HepG2 (cell line): ENCODE measurements around the gene EYA3. TPM values are rescaled to one million over a fixed set of nuclear protein-coding genes. Genes with fewer than 3 reads are reported as not detected.

ENCODE experiments used
- ATAC-seq: fragments of 200-7000 bp; cut with Tn5 transposase; 3 replicates; pipeline ENCODE4 v1.9.1; 2020; ENCODE audit warnings: mild to moderate bottlenecking, moderate library complexity
- BruUV-seq: library from RNA; stranded (reverse); fragments of 400-500 nt; replicated peaks from 2 replicates; lab custom pipeline; 2021; lab: Mats Ljungman, UMichigan
- CTCF ChIA-PET: fragments of 300-600 bp; formaldehyde crosslinking; extraction: SDS; loops from one replicate; lab custom pipeline; 2021; ENCODE audit warnings: low total read pairs, inconsistent platforms, low intra/inter-chr PET ratio; lab: Yijun Ruan, JAX
- POLR2A ChIA-PET: fragments of 350-600 bp; sonication (Branson Sonifier 250); formaldehyde crosslinking; loops from one replicate; lab custom pipeline; 2020; ENCODE audit warnings: antibody characterized with exemption, inconsistent platforms; lab: Yijun Ruan, JAX
- DNase-seq: peaks from one replicate; pipeline ENCODE4 v3.0.0-alpha.2; 2015; ENCODE audit warnings: low spot score
- FAIRE-seq: peaks from 3 replicates; lab custom pipeline; 2011; peaks lifted over from hg19 to GRCh38; lab: Jason Lieb, UNC
- H2AFZ ChIP-seq: one replicate; pipeline ENCODE4 v1.6.1; 2011; ENCODE audit warnings: low read length, inconsistent platforms
- H3K27ac ChIP-seq: fragments of 300-600 bp; 3 replicates; pipeline ENCODE4 v1.8.0; 2011; ENCODE audit warnings: mixed run types, mild to moderate bottlenecking, mixed read lengths, low read length, inconsistent platforms; ENCODE audit not compliant: insufficient read depth; ENCODE audit errors: extremely low read length
- H3K27me3 ChIP-seq, 2 experiments: fragments of 200-600 bp in 1 of 2; 2 replicates in 1 of 2; 3 replicates in 1 of 2; pipeline versions ENCODE4 v1.6.0 to v1.8.0; 2011; ENCODE audit warnings: low read length in 2 of 2, mild to moderate bottlenecking in 2 of 2, moderate library complexity in 2 of 2, inconsistent platforms in 1 of 2; ENCODE audit not compliant: insufficient read depth in 2 of 2, control insufficient read depth in 1 of 2
- H3K36me3 ChIP-seq, 2 experiments: fragments of 200-600 bp in 1 of 2; replicated peaks in 1 of 2; 2 replicates in 1 of 2; 3 replicates in 1 of 2; pipeline versions ENCODE4 v1.5.1 to v1.8.0; 2011; ENCODE audit warnings: low read length in 2 of 2, inconsistent platforms in 1 of 2; ENCODE audit not compliant: insufficient read depth in 2 of 2, control insufficient read depth in 1 of 2
- H3K4me1 ChIP-seq: 2 replicates; pipeline ENCODE4 v1.5.1; 2012; ENCODE audit warnings: low read length, inconsistent platforms; ENCODE audit not compliant: insufficient read depth
- H3K4me2 ChIP-seq: 2 replicates; pipeline ENCODE4 v1.6.0; 2011; ENCODE audit warnings: low read depth, low read length, inconsistent platforms
- H3K4me3 ChIP-seq, 3 experiments: fragments of 200-600 bp in 1 of 3; sonication (generic), shearing (Covaris generic) in 1 of 3; replicated peaks in 1 of 3; 2 replicates each; pipeline ENCODE4 v1.5.1; 2011 to 2016; ENCODE audit warnings: low read length in 3 of 3, inconsistent platforms in 2 of 3, low read depth in 2 of 3, mild to moderate bottlenecking in 2 of 3, control low read depth in 1 of 3, mixed read lengths in 1 of 3; ENCODE audit not compliant: insufficient read depth in 1 of 3
- H3K79me2 ChIP-seq: one replicate; pipeline ENCODE4 v1.6.1; 2011; ENCODE audit warnings: low read length, inconsistent platforms; ENCODE audit not compliant: insufficient read depth
- H3K9ac ChIP-seq: 2 replicates; pipeline ENCODE4 v1.6.0; 2011; ENCODE audit warnings: mild to moderate bottlenecking, low read depth, low read length, inconsistent platforms; ENCODE audit not compliant: insufficient read depth
- H3K9me3 ChIP-seq: 2 replicates; pipeline ENCODE4 v1.5.1; 2012; ENCODE audit warnings: mild to moderate bottlenecking, low read length
- H4K20me1 ChIP-seq: 2 replicates; pipeline ENCODE4 v1.6.0; 2011; ENCODE audit warnings: inconsistent platforms, mild to moderate bottlenecking, low read length, moderate library complexity; ENCODE audit not compliant: insufficient read depth
- AGO1 ChIP-seq: fragments of 200-400 bp; formaldehyde crosslinking; IDR thresholded peaks from 2 replicates; pipeline ENCODE4 v1.6.1; 2017; ENCODE audit warnings: mild to moderate bottlenecking, low read depth, low read length, moderate library complexity; ENCODE audit not compliant: poor library complexity, severe bottlenecking
- ARNT ChIP-seq: fragments of 450-650 bp; IDR thresholded peaks from 2 replicates; pipeline ENCODE4 v1.6.1; 2017
- ELK4 ChIP-seq: sonication (generic); formaldehyde crosslinking; IDR thresholded peaks from 2 replicates; pipeline ENCODE4 v1.9.0; 2021; ENCODE audit warnings: missing genetic modification reagents, borderline replicate concordance
- SNRNP70 ChIP-seq: fragments of 200-400 bp; formaldehyde crosslinking; IDR thresholded peaks from 2 replicates; pipeline ENCODE4 v1.6.1; 2017; ENCODE audit warnings: mild to moderate bottlenecking, low read depth, low read length, moderate library complexity
- TAF1 ChIP-seq: sonication (generic); formaldehyde crosslinking; IDR thresholded peaks from 2 replicates; pipeline ENCODE4 v1.4.0; 2020; ENCODE audit warnings: missing genetic modification reagents
- TEAD3 ChIP-seq: optimal IDR thresholded peaks from 2 replicates; pipeline ENCODE3; 2016; ENCODE audit warnings: borderline replicate concordance
- ZFP36L2 ChIP-seq: sonication (generic); formaldehyde crosslinking; IDR thresholded peaks from 2 replicates; pipeline ENCODE4 v1.4.0; 2020; ENCODE audit warnings: missing genetic modification reagents
- ZFP82 ChIP-seq: sonication (generic); formaldehyde crosslinking; IDR thresholded peaks from 2 replicates; pipeline ENCODE4 v1.5.1; 2020; ENCODE audit warnings: mild to moderate bottlenecking, missing genetic modification reagents, borderline replicate concordance
- ZNF24 ChIP-seq: fragments of 450-650 bp; IDR thresholded peaks from 2 replicates; pipeline ENCODE4 v1.6.1; 2017; ENCODE audit warnings: antibody characterized with exemption, mild to moderate bottlenecking
- ZNF350 ChIP-seq: sonication (generic); formaldehyde crosslinking; IDR thresholded peaks from 2 replicates; pipeline ENCODE4 v1.4.0; 2020; ENCODE audit warnings: mild to moderate bottlenecking, low read depth, missing genetic modification reagents, borderline replicate concordance
- ZNF564 ChIP-seq: sonication (generic); formaldehyde crosslinking; IDR thresholded peaks from 2 replicates; pipeline ENCODE4 v1.8.1; 2023; ENCODE audit warnings: mild to moderate bottlenecking, missing genetic modification reagents
- WGBS: methylation state at CpG from one replicate; pipeline ENCODE4 v1.1.6; 2017; ENCODE audit warnings: low lambda C conversion rate; 5-methylcytosine and 5-hydroxymethylcytosine counted together
- in situ Hi-C: cut with HindIII; loops from 2 replicates; pipeline ENCODE4 v1.10.0; 2017; ENCODE audit warnings: low pct_unique_long_range_greater_than_20kb; ENCODE audit not compliant: extremely low pct_ligation_motif_present
- intact Hi-C: fragments of 100-400 bp; cut with micrococcal nuclease; formaldehyde crosslinking; loops from one replicate; pipeline ENCODE4 v1.10.0; 2022; ENCODE audit not compliant: unreplicated experiment
- polyA plus RNA-seq, 8 experiments: library from polyadenylated mRNA; depleted of rRNA in 3 of 8; stranded (reverse) in 7 of 8; unstranded in 1 of 8; fragments of >200 nt; fragmentation: Illumina TruSeq in 4 of 8; extraction: Trizol in 4 of 8; gene quantifications; 2 replicates each; pipeline versions ENCODE4 v1.2.1 to v1.2.3, GENCODE V29; 2011 to 2016; ENCODE audit warnings: low read depth in 4 of 8, missing spikeins in 1 of 8, mixed read lengths in 1 of 8; ENCODE audit not compliant: insufficient read depth in 1 of 8
- total RNA-seq, 5 experiments: library from RNA; depleted of rRNA; stranded (reverse); fragments of >200 nt; fragmentation: Illumina TruSeq; extraction: Trizol; gene quantifications; 2 replicates each; pipeline ENCODE4 v1.2.3, GENCODE V29; 2016; ENCODE audit warnings: low read depth in 1 of 5
- TF ChIP-seq, protein P1 (sequence below): IDR thresholded peaks from 2 replicates; pipeline ENCODE4 v1.6.1; 2016; ENCODE audit warnings: missing compliant biosample characterization, missing genetic modification reagents, borderline replicate concordance
- TF ChIP-seq, protein P2 (sequence below): sonication (generic); formaldehyde crosslinking; IDR thresholded peaks from 2 replicates; pipeline ENCODE4 v1.8.0; 2022; ENCODE audit warnings: mild to moderate bottlenecking, missing genetic modification reagents; ENCODE audit not compliant: insufficient replicate concordance
- TF ChIP-seq, protein P3 (sequence below): sonication (generic); formaldehyde crosslinking; IDR thresholded peaks from 2 replicates; pipeline ENCODE4 v1.8.0; 2022; ENCODE audit warnings: missing genetic modification reagents, mild to moderate bottlenecking, borderline replicate concordance
- TF ChIP-seq, protein P4 (sequence below): sonication (generic); formaldehyde crosslinking; IDR thresholded peaks from 2 replicates; pipeline ENCODE4 v1.4.0; 2020; ENCODE audit warnings: mild to moderate bottlenecking, missing genetic modification reagents

The EYA3 gene
- total and polyA plus RNA-seq, 2 of the 13 experiments (the other 11 are each of a cell fraction or from before 2014, with no cell fraction given): 13.9 to 19.7 TPM

GRCh38 chr1:28127617-28128257 lies 39.3 kb upstream of the EYA3 start:
- ATAC-seq (no peak), FAIRE-seq (no peak), DNase-seq (no peak)
- no TSS peak for BruUV-seq
- H3K79me2 ChIP-seq: no peaks in the 10 kb centered on the region
- no peaks in the 10 kb centered on the region for H3K36me3 ChIP-seq
- no peak overlapping the region for H3K4me3 ChIP-seq
- TF ChIP-seq TAF1 (CRISPR knock-in tag) (no peak), ELK4 (CRISPR knock-in tag) (no peak), ZNF564 (CRISPR knock-in tag) (no peak), AGO1 (no peak), ZNF350 (CRISPR knock-in tag) (no peak), SNRNP70 (no peak), ZFP36L2 (no peak), ZNF24 (no peak), ZFP82 (CRISPR knock-in tag) (no peak), ARNT (no peak), TEAD3 (CRISPR knock-in tag) (no peak)
- TF ChIP-seq, protein P1, sequence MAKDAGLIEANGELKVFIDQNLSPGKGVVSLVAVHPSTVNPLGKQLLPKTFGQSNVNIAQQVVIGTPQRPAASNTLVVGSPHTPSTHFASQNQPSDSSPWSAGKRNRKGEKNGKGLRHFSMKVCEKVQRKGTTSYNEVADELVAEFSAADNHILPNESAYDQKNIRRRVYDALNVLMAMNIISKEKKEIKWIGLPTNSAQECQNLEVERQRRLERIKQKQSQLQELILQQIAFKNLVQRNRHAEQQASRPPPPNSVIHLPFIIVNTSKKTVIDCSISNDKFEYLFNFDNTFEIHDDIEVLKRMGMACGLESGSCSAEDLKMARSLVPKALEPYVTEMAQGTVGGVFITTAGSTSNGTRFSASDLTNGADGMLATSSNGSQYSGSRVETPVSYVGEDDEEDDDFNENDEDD (CRISPR knock-in tag): no peak
- TF ChIP-seq, protein P2, sequence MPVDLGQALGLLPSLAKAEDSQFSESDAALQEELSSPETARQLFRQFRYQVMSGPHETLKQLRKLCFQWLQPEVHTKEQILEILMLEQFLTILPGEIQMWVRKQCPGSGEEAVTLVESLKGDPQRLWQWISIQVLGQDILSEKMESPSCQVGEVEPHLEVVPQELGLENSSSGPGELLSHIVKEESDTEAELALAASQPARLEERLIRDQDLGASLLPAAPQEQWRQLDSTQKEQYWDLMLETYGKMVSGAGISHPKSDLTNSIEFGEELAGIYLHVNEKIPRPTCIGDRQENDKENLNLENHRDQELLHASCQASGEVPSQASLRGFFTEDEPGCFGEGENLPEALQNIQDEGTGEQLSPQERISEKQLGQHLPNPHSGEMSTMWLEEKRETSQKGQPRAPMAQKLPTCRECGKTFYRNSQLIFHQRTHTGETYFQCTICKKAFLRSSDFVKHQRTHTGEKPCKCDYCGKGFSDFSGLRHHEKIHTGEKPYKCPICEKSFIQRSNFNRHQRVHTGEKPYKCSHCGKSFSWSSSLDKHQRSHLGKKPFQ (CRISPR knock-in tag): no peak
- TF ChIP-seq, protein P3, sequence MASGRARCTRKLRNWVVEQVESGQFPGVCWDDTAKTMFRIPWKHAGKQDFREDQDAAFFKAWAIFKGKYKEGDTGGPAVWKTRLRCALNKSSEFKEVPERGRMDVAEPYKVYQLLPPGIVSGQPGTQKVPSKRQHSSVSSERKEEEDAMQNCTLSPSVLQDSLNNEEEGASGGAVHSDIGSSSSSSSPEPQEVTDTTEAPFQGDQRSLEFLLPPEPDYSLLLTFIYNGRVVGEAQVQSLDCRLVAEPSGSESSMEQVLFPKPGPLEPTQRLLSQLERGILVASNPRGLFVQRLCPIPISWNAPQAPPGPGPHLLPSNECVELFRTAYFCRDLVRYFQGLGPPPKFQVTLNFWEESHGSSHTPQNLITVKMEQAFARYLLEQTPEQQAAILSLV (CRISPR knock-in tag): no peak
- TF ChIP-seq, protein P4, sequence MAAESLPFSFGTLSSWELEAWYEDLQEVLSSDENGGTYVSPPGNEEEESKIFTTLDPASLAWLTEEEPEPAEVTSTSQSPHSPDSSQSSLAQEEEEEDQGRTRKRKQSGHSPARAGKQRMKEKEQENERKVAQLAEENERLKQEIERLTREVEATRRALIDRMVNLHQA (CRISPR knock-in tag): no peak
- intact Hi-C loops (no loop called here), in situ Hi-C loops (no loop called here)
- no peak overlapping the region for H3K9ac ChIP-seq
- H2AFZ ChIP-seq: no peak overlapping the region
- no peak overlapping the region for H3K27ac ChIP-seq
- H4K20me1 ChIP-seq: no peaks in the 10 kb centered on the region
- POLR2A ChIA-PET: no interaction called here
- no peaks in the 10 kb centered on the region for H3K9me3 ChIP-seq
- H3K4me1 ChIP-seq: peaks cover 12% of the 10 kb centered on the region
- 18% methylated on average over 3 of the region's 3 CpGs for WGBS
- peaks cover 3 to 17% of the 10 kb centered on the region in 2 experiments; a peak in 4 of 5 replicates for H3K27me3 ChIP-seq
- CTCF ChIA-PET: no interaction called here
- H3K4me2 ChIP-seq: no peak overlapping the region
